Breast epithelium (tissue), 4 donors: ENCODE measurements around the gene OSBPL1A. TPM values are rescaled to one million over a fixed set of nuclear protein-coding genes. Genes with fewer than 3 reads are reported as not detected.

ENCODE experiments used
- DNase-seq, 2 donors: peaks; one replicate each; pipeline ENCODE4 v3.0.0-alpha.2; 2019; ENCODE audit warnings: low spot score in 2 of 2
- H3K27ac ChIP-seq, 2 donors: fragments of 200-600 bp; sonication (generic) in 1 of 2; one replicate each; pipeline ENCODE4 v1.5.1; 2016 to 2019; ENCODE audit warnings: mild to moderate bottlenecking in 1 of 2
- H3K27me3 ChIP-seq, 2 donors: fragments of 200-600 bp; sonication (generic) in 1 of 2; one replicate each; pipeline versions ENCODE4 v1.5.1 to v1.6.0; 2017 to 2019; ENCODE audit warnings: control low read depth in 1 of 2, mild to moderate bottlenecking in 1 of 2
- H3K36me3 ChIP-seq: fragments of 200-600 bp; one replicate; pipeline ENCODE4 v1.5.1; 2019
- H3K4me1 ChIP-seq, 2 donors: fragments of 200-600 bp; sonication (generic); one replicate each; pipeline ENCODE4 v1.5.1; 2016 to 2019; ENCODE audit warnings: control low read depth in 1 of 2
- H3K4me3 ChIP-seq, 3 donors: fragments of 200-600 bp; sonication (generic); 1 replicate in 2 of 3; 2 replicates in 1 of 3; pipeline ENCODE4 v1.5.1; 2016 to 2019; ENCODE audit warnings: mild to moderate bottlenecking in 3 of 3, moderate library complexity in 2 of 3
- H3K9me3 ChIP-seq, 2 donors: fragments of 200-600 bp; sonication (generic) in 1 of 2; one replicate each; pipeline ENCODE4 v1.5.1; 2016 to 2019; ENCODE audit warnings: control low read depth in 1 of 2
- POLR2A ChIP-seq: fragments of 450-650 bp; IDR thresholded peaks from one replicate; pipeline ENCODE4 v1.6.1; 2016; ENCODE audit warnings: antibody characterized with exemption, mild to moderate bottlenecking, moderate library complexity
- POLR2AphosphoS5 ChIP-seq, 3 donors: sonication (generic); formaldehyde crosslinking; IDR thresholded peaks; one replicate each; pipeline ENCODE4 v1.6.1; 2017; ENCODE audit warnings: antibody characterized with exemption in 3 of 3
- intact Hi-C: fragments of 100-400 bp; cut with DNase I; formaldehyde crosslinking; loops from one replicate; pipeline ENCODE4 v1.15.1; 2023; ENCODE audit warnings: low total_unique reads
- total RNA-seq, 3 donors: library from RNA; depleted of rRNA; stranded (reverse); fragments of >200 nt; gene quantifications; one replicate each; pipeline ENCODE4 v1.1.0, GENCODE V29; 2016
- TF ChIP-seq, protein P1 (sequence below), 3 donors: fragments of 450-650 bp; IDR thresholded peaks; one replicate each; pipeline ENCODE4 v1.5.1; 2016 to 2017; ENCODE audit warnings: antibody characterized with exemption in 3 of 3, mild to moderate bottlenecking in 3 of 3, moderate library complexity in 3 of 3

The OSBPL1A gene
- total RNA-seq, 3 donors from 2014 or later = 61.1 to 84.3 (median 77.0) TPM

DNA sequence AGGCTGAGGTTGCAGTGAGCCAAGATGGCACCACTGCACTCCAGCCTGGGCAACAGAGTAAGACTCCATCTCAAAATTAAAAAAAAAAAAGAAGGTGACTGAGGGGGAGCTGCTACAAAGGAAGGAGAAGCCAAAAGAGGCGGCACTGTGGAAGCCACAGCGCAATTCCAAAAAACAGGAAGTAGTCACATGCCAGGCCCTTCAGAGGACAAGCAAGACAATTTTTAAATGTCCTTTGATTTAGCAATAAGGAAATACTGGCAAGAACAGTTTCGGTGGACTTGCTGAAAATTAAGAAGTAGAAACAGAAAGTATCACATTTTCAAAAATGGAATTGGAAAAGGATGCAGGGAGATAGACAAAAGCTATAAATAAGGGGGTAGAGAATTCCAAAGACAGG lies 122.8 kb downstream of the OSBPL1A start:
- no peaks in the 10 kb centered on the region for H3K9me3 ChIP-seq
- intact Hi-C loops = no loop called here
- peak overlapping the region; percentile 41 to 51 for H3K27ac ChIP-seq
- H3K4me3 ChIP-seq = no peak overlapping the region
- H3K36me3 ChIP-seq = no peaks in the 10 kb centered on the region
- peak in 1 of 2 donors; percentile 31 for DNase-seq
- H3K4me1 ChIP-seq = peaks cover 0 to 8% of the 10 kb centered on the region in 2 donors
- TF ChIP-seq, protein P1, sequence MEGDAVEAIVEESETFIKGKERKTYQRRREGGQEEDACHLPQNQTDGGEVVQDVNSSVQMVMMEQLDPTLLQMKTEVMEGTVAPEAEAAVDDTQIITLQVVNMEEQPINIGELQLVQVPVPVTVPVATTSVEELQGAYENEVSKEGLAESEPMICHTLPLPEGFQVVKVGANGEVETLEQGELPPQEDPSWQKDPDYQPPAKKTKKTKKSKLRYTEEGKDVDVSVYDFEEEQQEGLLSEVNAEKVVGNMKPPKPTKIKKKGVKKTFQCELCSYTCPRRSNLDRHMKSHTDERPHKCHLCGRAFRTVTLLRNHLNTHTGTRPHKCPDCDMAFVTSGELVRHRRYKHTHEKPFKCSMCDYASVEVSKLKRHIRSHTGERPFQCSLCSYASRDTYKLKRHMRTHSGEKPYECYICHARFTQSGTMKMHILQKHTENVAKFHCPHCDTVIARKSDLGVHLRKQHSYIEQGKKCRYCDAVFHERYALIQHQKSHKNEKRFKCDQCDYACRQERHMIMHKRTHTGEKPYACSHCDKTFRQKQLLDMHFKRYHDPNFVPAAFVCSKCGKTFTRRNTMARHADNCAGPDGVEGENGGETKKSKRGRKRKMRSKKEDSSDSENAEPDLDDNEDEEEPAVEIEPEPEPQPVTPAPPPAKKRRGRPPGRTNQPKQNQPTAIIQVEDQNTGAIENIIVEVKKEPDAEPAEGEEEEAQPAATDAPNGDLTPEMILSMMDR (IDR thresholded peaks at IDR 0.05) = no peak
- no peak for TF ChIP-seq POLR2A
- no peaks in the 10 kb centered on the region for H3K27me3 ChIP-seq

DNA sequence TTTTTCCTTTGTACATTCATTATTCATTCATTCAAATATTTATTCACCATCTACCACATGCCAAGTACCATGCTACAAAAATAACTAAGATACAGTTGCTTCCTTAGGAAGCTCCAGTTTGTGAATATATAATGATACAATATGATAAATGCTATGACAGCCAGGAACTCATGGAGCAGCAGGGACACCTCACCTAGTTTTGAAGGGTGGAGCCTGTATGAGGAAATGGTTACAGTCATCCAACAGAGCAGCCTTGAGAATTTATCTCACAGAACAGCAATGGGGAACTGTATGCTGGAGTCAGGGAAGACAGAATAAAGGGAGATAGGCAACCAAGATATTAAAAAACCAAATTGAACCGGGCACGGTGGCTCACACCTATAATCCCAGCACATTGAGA lies 124.0 kb downstream of the OSBPL1A start:
- H3K27me3 ChIP-seq = no peaks in the 10 kb centered on the region
- intact Hi-C loops = no loop called here
- H3K27ac ChIP-seq = peak overlapping the region; percentile 15 to 41
- no peaks in the 10 kb centered on the region for H3K9me3 ChIP-seq
- H3K36me3 ChIP-seq = no peaks in the 10 kb centered on the region
- peaks cover 0 to 14% of the 10 kb centered on the region in 2 donors for H3K4me1 ChIP-seq
- TF ChIP-seq POLR2AphosphoS5 (IDR thresholded peaks at IDR 0.05) (no peak), POLR2A (no peak)
- TF ChIP-seq, protein P1 (IDR thresholded peaks at IDR 0.05) = no peak
- no peak overlapping the region for H3K4me3 ChIP-seq
- DNase-seq = no peak

DNA sequence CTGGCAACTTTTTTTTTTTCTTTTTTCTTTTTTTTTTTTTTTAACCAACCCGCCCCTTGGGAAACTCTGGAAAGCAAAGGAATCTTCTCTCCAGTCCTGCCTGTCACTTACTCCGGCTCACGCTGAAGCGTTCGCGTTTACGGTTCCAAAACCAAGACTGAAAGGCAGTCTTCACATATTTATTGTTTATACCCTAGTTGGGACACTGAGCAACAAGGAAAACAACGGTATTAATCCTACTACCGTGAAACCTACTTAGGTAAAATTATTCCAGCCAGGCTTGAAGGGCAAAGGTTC lies 125.4 kb downstream of the OSBPL1A start:
- intact Hi-C loops = no loop called here
- TF ChIP-seq POLR2A (no peak), POLR2AphosphoS5 (IDR thresholded peaks at IDR 0.05) (no peak)
- TF ChIP-seq, protein P1 (IDR thresholded peaks at IDR 0.05) = no peak
- H3K27ac ChIP-seq = peak overlapping the region; percentile 88 to 94
- no peaks in the 10 kb centered on the region for H3K27me3 ChIP-seq
- H3K4me1 ChIP-seq = peaks cover 0 to 15% of the 10 kb centered on the region in 2 donors
- peak overlapping the region; percentile 60 to 98 (median 84) for H3K4me3 ChIP-seq
- DNase-seq = no peak
- H3K9me3 ChIP-seq = no peaks in the 10 kb centered on the region
- H3K36me3 ChIP-seq = no peaks in the 10 kb centered on the region

DNA sequence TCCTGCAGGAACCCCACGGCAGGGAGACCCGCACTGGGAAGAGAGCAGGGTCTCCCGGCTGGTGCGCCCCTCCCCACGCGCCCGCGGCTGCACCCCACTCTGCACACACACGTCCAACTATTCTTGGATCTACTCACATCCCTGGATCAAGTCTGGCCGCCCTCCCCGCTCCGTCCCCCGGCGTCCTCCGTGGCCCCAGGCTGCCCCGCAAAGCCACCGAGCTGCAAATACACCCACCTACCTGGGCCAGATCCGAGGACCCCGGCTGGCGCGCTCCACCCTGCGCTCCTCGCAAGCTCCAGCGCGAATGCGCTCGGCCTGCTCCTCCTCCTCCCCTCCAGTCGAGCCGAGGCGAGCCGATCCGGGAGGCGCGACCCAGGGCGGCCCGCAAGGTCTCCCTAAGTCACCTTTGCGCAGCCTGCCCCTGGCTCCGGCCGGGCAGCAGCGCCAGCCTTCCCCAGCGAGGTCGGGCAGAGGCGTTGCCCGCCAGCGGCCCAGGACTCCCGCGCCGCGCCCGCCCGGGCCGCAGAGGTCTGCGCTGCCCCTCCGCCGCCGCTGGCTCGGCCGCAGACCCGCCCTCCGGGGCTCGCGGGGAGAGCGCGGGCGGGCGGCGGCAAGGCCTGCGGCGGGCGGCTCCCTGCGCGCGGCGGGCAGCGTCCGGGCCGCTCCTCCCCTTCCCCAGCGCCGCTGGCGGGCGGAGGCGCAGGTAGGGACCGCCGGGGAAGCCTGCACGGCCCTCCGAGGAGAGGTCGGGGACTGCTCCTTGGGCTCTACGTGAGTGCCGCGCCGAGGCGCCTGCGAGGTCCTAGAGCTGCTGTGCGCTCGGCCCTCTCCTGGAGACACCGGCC lies 126.0 kb downstream of the OSBPL1A start:
- Histone ChIP-seq H3K27me3 (no peaks in the 10 kb centered on the region), H3K9me3 (no peaks in the 10 kb centered on the region), H3K4me1 (peaks cover 0 to 15% of the 10 kb centered on the region in 2 donors), H3K36me3 (no peaks in the 10 kb centered on the region), H3K27ac (peak overlapping the region; percentile 88 to 94), H3K4me3 (peak overlapping the region; percentile 60 to 98 (median 84))
- peak; percentile 55 to 69 for DNase-seq
- no peak for TF ChIP-seq POLR2A
- TF ChIP-seq POLR2AphosphoS5 (IDR thresholded peaks at IDR 0.05) = no peak
- TF ChIP-seq, protein P1 (IDR thresholded peaks at IDR 0.05) = peak in 2 of 3 donors; percentile 29 to 32
- intact Hi-C loops = no loop called here

DNA sequence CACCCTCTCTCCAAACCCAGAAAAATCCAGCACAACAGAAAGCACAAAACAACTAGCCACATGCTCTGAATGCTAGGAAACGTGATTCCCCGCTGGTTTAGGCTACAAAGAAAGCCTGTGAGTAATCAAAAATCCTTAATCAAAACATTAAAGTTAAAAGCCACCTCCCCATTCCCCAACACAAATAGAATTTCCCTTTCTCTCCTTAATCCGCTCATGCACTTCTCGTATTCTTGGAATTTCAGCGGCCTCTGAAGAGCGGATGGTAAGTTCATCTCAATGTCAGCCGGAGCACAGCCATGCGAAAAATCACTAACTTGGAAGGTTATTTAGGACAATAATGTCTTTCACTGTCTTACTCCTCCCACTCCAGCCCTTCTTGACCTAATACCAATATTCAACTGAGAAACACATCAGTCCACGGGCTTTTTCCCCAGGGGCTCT lies 126.7 kb downstream of the OSBPL1A start:
- Histone ChIP-seq H3K4me3 (peak overlapping the region; percentile 60 to 98 (median 84)), H3K36me3 (no peaks in the 10 kb centered on the region), H3K27me3 (no peaks in the 10 kb centered on the region), H3K9me3 (no peaks in the 10 kb centered on the region), H3K4me1 (peaks cover 0 to 15% of the 10 kb centered on the region in 2 donors), H3K27ac (peak overlapping the region; percentile 88 to 94)
- intact Hi-C loops = no loop called here
- no peak for TF ChIP-seq POLR2A
- no peak for DNase-seq
